HG02870 (cell line): ENCODE results near the gene ZFAND3.
"Not testable (repeated sequence)": the region's sequence is repeated elsewhere in the genome, so short reads cannot be mapped to it uniquely, and the experiment has no call there.

ENCODE experiments used
- ATAC-seq: cut with Tn5 transposase; IDR thresholded peaks from one replicate; pipeline ENCODE4 v1.9.1; 2021; ENCODE audit warnings: mild to moderate bottlenecking, moderate library complexity; ENCODE audit not compliant: unreplicated experiment

Gene ZFAND3

DNA sequence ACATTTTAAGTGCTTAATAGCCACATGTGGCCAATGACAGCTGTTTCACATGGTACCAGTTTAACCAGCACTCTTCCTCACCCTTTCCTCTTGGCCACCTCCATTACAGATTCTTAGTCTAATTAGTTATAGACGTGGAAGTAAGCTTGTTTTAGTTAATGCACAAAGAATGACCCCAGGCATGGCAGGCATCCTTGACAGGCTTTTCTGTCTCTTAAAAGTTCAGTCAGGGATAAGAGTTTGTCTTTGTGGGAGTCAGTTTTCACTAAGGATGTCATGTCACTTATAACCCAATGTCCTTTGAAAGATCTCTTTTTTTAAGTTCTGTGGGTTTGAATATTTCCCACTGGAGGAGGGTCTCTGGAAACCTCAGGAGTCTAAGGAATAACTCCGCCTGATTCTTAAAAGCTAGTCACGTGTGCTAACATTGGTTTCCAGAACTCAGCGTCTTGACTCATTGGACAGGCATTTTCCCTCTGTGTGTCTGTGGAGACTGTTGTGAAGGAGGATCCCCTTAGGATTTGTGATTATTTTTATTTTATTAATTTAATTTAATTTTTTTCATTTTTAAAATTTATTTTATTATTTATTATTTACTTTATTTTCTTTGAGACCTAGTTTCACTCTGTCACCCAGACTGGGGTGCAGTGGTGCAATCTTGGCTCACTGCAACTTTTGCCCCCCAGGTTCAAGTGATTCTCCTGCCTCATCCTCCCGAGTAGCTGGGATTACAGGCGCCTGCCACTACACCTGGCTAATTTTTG is 171.4 kb downstream of the ZFAND3 start:
- no peak for ATAC-seq

- no peak for ATAC-seq
Observed at GRCh38 chr6:37992749-37993148, 173.2 kb downstream of the ZFAND3 start.

- not testable (repeated sequence) for ATAC-seq
Observed at GRCh38 chr6:37993194-37993593, 173.7 kb downstream of the ZFAND3 start.

DNA sequence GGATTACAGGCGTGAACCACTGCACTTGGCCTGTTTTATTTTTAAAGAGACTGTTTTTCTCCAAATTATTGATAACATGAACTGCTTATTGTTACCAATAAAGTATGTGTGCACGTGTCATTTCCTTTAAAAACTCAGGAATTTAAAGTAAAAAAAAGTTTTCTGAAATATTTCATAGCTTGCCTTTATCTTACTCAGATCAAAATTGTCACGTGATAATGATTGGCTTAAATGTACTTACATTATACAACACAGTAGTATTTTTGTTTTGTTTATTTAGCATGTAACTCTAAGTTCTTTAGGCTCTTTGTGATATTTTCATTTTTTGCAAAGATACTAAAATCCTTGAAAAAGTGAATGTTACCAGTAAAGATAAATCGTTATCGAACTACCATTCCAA is 174.1 kb downstream of the ZFAND3 start:
- ATAC-seq, result no peak

GRCh38 chr6:37994223-37994622 is 174.7 kb downstream of the ZFAND3 start:
- ATAC-seq, result no peak

- no peak for ATAC-seq
Observed at GRCh38 chr6:37998366-37998765, 178.8 kb downstream of the ZFAND3 start.

GRCh38 chr6:38001386-38001785 is 181.9 kb downstream of the ZFAND3 start:
- ATAC-seq, result no peak

GRCh38 chr6:38004908-38005307 is 185.4 kb downstream of the ZFAND3 start:
- ATAC-seq, result no peak

DNA sequence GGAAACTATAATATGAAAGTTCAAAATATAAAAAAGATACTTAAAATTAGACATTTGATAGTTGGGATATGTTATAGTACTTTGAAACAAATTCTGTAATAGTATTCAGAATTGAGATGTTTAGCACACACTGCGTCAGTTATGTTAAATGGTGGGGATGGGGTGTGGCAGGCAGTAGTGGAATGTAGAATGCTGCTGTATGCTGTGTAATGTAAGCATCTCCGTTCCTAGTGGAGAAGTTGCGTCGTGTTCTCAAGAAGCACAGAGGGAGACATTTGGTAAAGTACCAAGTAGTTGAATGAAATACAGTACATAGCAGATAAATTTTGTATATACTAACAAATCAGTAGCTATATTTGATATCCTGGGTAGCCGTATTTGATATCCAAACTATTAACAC is 192.4 kb downstream of the ZFAND3 start:
- no peak for ATAC-seq

DNA sequence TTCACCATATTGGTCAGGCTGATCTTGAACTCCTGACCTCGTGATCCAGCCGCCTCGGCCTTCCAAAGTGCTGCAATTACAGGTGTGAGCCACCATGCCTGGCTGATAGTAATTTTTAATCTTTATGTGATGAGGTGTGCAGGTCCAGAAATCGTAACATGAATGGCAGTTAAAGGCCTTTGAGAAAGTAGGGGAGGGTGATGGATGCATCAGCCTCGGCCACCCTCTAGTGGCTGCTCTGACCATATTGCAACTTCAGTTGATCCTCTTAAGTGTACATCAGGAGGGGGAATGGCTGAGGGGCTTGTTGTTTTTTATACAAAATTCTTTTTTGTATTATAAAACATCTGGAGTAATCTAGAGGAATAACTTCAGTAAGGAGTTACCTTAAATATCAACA is 193.0 kb downstream of the ZFAND3 start:
- ATAC-seq, result no peak

DNA sequence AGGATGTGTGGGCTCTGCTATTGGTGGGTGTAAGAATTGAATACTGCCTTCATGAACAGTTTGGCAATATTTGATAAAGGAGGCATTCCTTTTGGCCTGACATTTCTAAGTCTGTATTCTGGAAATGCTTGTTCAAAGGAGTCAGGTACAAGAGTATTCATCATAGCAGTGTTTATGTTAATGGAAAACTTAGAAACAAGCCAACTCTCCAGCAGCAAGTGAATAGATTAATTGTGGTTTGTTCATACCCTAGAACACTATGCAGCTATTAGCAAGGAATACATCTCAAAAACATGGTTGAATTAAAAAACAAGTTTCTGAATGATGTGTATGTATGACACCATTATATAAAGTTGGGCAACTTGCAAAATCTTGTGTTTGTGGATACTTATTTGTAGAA is 195.8 kb downstream of the ZFAND3 start:
- no peak for ATAC-seq

DNA sequence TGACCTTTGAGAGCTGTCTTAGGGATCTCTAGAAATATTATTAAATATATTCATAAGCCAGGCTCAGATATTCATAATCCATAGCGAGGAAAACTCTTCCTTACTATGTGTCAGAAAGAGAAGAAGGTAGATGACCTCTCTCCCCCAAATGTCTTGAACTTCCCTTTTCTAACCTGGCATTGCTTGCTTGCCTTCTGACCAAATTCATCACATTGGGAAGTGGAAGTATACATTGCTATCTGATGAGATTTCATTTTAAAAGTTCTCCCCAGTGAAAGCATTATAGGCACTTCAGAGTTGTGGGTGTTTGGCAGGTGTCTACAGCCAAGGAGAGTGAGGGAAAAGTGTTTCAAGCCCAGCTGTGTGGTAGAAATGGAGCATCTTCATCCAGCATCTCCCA is 197.3 kb downstream of the ZFAND3 start:
- no peak for ATAC-seq

GRCh38 chr6:38018755-38019165 is 199.2 kb downstream of the ZFAND3 start:
- ATAC-seq, result no peak

- no peak for ATAC-seq
Observed at GRCh38 chr6:38020593-38020992, 201.1 kb downstream of the ZFAND3 start.

DNA sequence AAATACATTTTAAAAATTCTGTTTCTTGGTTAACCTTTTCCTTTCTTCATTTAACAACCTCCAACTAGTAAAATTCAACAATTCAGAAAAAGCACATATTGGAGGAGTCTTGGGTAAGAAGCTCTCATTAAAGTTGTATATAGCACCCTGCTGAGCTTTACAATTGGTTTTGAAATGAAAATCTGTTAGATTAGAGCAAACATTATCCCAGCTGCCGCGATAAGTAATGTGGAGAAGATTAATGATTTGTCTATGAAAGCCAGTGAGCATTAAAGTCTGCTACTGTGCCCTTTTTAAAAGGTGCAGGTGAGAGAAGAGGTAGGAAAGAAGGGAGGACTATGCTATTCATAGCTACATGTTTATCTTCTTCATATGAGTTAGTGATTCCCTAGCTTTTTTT is 201.5 kb downstream of the ZFAND3 start:
- no peak for ATAC-seq

GRCh38 chr6:38021571-38021970 is 202.0 kb downstream of the ZFAND3 start:
- ATAC-seq, result no peak

DNA sequence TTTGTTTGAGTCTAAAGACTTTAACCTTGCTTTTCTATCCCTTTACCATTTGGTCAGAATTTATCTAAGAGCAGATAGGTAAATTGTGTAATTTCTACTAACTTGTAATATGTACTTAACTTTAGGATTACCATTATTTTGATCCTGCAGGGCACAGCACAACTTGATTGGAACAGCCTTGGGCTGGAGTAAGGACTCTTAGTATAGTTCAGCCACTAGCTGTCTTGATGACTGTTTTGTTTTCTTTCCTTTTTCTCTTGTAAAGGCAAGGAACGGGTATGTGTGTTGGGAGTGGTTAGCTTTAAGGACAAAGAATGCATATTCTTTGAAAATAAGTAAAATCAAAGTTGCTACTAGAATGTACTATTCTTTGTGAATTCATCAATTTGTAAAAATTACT is 203.2 kb downstream of the ZFAND3 start:
- ATAC-seq, result no peak

GRCh38 chr6:38024908-38025307 is 205.4 kb downstream of the ZFAND3 start:
- ATAC-seq, result no peak

GRCh38 chr6:38025451-38025850 is 205.9 kb downstream of the ZFAND3 start:
- no peak for ATAC-seq

DNA sequence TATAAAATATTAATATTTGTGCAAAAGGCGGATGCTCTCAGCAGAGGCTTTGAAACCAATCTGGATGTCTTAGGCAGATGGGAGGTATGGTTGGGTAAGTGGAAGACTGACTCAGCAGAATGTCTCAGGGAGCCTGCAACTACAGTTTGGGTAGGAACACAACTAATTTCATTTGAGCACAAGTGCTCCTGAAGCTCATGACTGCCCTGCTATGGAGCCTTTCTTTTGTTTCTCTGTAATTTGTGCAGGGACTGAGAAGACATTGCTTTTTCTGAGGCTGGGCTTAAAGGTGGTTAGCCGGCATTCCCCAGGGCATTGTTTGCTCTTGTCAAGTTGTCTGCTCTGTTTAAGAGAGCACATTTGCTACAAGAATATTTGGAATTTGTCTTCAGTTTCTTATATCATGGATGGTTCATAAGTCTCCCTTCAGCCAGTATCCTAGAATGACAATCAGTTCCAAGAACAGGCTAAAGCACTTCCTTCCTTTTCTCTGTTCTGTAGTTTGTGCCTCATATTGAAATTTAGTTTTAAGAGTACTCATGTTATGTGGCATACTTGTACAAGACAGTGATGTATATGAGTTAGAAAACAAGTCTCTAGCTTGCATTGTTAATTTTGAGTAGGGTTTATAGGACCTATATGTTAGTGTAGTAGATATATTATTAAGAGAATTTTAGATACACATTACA is 208.3 kb downstream of the ZFAND3 start:
- no peak for ATAC-seq

GRCh38 chr6:38030380-38030779 is 210.9 kb downstream of the ZFAND3 start:
- no peak for ATAC-seq

DNA sequence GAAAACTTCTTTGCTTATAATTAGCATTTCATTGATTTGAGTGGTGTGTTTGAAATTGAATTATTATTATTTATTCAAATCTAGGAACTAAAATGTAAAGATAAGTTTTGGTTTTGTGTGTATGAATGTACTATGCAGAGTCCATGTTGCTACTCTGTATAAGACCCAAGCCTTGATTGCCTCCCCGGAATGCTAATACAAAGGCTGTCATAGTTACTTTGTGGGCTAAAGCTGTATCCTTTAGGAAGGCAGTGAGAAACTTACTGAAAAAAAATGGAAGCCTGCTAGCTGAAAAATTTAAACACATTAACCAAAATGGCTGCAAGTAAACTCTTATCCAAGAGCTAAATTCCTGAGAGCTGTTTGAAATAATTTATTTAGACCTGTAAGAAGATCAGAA is 213.3 kb downstream of the ZFAND3 start:
- no peak for ATAC-seq
